ENCODE results near the gene ANKRD13D. TPM values are rescaled to one million over a fixed set of nuclear protein-coding genes. Genes with fewer than 3 reads are reported as not detected.

The ANKRD13D gene
- total and polyA plus RNA-seq, 12 donors: 8.7 to 205 (median 40.4) TPM

Other genes with a start within 250 kb of the ANKRD13D start
- gene RHOD, start 232.5 kb upstream of the ANKRD13D start, total RNA-seq: 10 to 100 TPM in 2 of 9 donors, 1 to 10 TPM in 7; 1.3 to 52.2 (median 2.8) TPM
- 1 to 10 TPM; 1.8 to 9.9 (median 4.1) TPM for gene RHOD, start 232.5 kb upstream of the ANKRD13D start, polyA plus RNA-seq
- 10 to 100 TPM; 30.6 to 65.3 (median 52.6) TPM for gene KDM2A, start 170.0 kb upstream of the ANKRD13D start, total RNA-seq
- 10 to 100 TPM; 33.8 to 50.5 (median 36.4) TPM for gene KDM2A, start 170.0 kb upstream of the ANKRD13D start, polyA plus RNA-seq
- 10 to 100 TPM; 32.2 to 73.7 (median 59.0) TPM for gene GRK2, start 22.8 kb upstream of the ANKRD13D start, total RNA-seq
- 100 to 1,000 TPM in 1 of 3 donors, 10 to 100 TPM in 2; 26.4 to 159 (median 71.3) TPM for gene GRK2, start 22.8 kb upstream of the ANKRD13D start, polyA plus RNA-seq
- gene SSH3, start 14.2 kb downstream of the ANKRD13D start, total RNA-seq: 10 to 100 TPM in 8 of 9 donors, 1 to 10 TPM in 1; 5.7 to 31.2 (median 25.0) TPM
- gene SSH3, start 14.2 kb downstream of the ANKRD13D start, polyA plus RNA-seq: 10 to 100 TPM in 2 of 3 donors, 1 to 10 TPM in 1; 4.2 to 35.2 (median 21.8) TPM
- gene POLD4, start 64.2 kb downstream of the ANKRD13D start, total RNA-seq: 100 to 1,000 TPM in 4 of 9 donors, 10 to 100 TPM in 5; 60.5 to 166 (median 89.8) TPM
- 100 to 1,000 TPM in 2 of 3 donors, 10 to 100 TPM in 1; 13.0 to 130 (median 110) TPM for gene POLD4, start 64.2 kb downstream of the ANKRD13D start, polyA plus RNA-seq
- gene CLCF1, start 84.3 kb downstream of the ANKRD13D start, total RNA-seq: 10 to 100 TPM in 1 of 9 donors, 1 to 10 TPM in 5, under 1 TPM in 3; 0.17 to 11.7 (median 2.9) TPM
- 10 to 100 TPM in 1 of 3 donors, 1 to 10 TPM in 2; 2.8 to 16.1 (median 5.6) TPM for gene CLCF1, start 84.3 kb downstream of the ANKRD13D start, polyA plus RNA-seq
- 10 to 100 TPM in 7 of 9 donors, 1 to 10 TPM in 2; 7.6 to 29.0 (median 13.1) TPM for gene RAD9A, start 102.7 kb downstream of the ANKRD13D start, total RNA-seq
- gene RAD9A, start 102.7 kb downstream of the ANKRD13D start, polyA plus RNA-seq: 10 to 100 TPM in 2 of 3 donors, 1 to 10 TPM in 1; 5.4 to 57.7 (median 36.2) TPM
- gene PPP1CA, start 112.6 kb downstream of the ANKRD13D start, total RNA-seq: 100 to 1,000 TPM; 126 to 289 (median 168) TPM
- 100 to 1,000 TPM; 105 to 140 (median 116) TPM for gene PPP1CA, start 112.6 kb downstream of the ANKRD13D start, polyA plus RNA-seq
- 1 to 10 TPM in 6 of 9 donors, under 1 TPM in 2, not detected in 1; 0.28 to 9.1 (median 3.6) TPM for gene TBC1D10C, start 114.8 kb downstream of the ANKRD13D start, total RNA-seq
- gene TBC1D10C, start 114.8 kb downstream of the ANKRD13D start, polyA plus RNA-seq: 10 to 100 TPM in 1 of 3 donors, 1 to 10 TPM in 1, under 1 TPM in 1; 0.35 to 16.5 (median 4.6) TPM
- gene CARNS1, start 126.4 kb downstream of the ANKRD13D start, total RNA-seq: under 1 TPM in 8 of 9 donors, not detected in 1; 0.10 to 0.80 (median 0.30) TPM
- gene CARNS1, start 126.4 kb downstream of the ANKRD13D start, polyA plus RNA-seq: under 1 TPM; 0.37 to 0.56 (median 0.51) TPM
- 10 to 100 TPM; 37.4 to 96.6 (median 47.0) TPM for gene RPS6KB2, start 139.2 kb downstream of the ANKRD13D start, total RNA-seq
- 100 to 1,000 TPM in 1 of 3 donors, 10 to 100 TPM in 2; 36.6 to 111 (median 78.6) TPM for gene RPS6KB2, start 139.2 kb downstream of the ANKRD13D start, polyA plus RNA-seq
- gene PTPRCAP, start 148.4 kb downstream of the ANKRD13D start, total RNA-seq: 1 to 10 TPM; 1.2 to 7.5 (median 3.9) TPM
- gene PTPRCAP, start 148.4 kb downstream of the ANKRD13D start, polyA plus RNA-seq: 10 to 100 TPM in 1 of 3 donors, 1 to 10 TPM in 1, under 1 TPM in 1; 0.57 to 13.4 (median 8.0) TPM
- gene CORO1B, start 154.2 kb downstream of the ANKRD13D start, total RNA-seq: 100 to 1,000 TPM in 5 of 9 donors, 10 to 100 TPM in 4; 65.1 to 142 (median 102) TPM
- 100 to 1,000 TPM in 2 of 3 donors, 10 to 100 TPM in 1; 28.9 to 159 (median 141) TPM for gene CORO1B, start 154.2 kb downstream of the ANKRD13D start, polyA plus RNA-seq
- under 1 TPM in 1 of 9 donors, not detected in 8; 0.18 TPM for gene GPR152, start 163.4 kb downstream of the ANKRD13D start, total RNA-seq
- gene GPR152, start 163.4 kb downstream of the ANKRD13D start, polyA plus RNA-seq: not detected
- 1 to 10 TPM in 5 of 9 donors, under 1 TPM in 3, not detected in 1; 0.28 to 3.8 (median 1.5) TPM for gene CABP4, start 166.1 kb downstream of the ANKRD13D start, total RNA-seq
- gene CABP4, start 166.1 kb downstream of the ANKRD13D start, polyA plus RNA-seq: 1 to 10 TPM in 2 of 3 donors, under 1 TPM in 1; 0.31 to 2.1 (median 1.1) TPM
- 100 to 1,000 TPM in 3 of 9 donors, 10 to 100 TPM in 6; 32.3 to 257 (median 96.8) TPM for gene TMEM134, start 179.9 kb downstream of the ANKRD13D start, total RNA-seq
- gene TMEM134, start 179.9 kb downstream of the ANKRD13D start, polyA plus RNA-seq: 100 to 1,000 TPM in 2 of 3 donors, 10 to 100 TPM in 1; 15.5 to 103 (median 102) TPM
- 100 to 1,000 TPM in 2 of 9 donors, 10 to 100 TPM in 7; 62.0 to 114 (median 74.1) TPM for gene AIP, start 193.7 kb downstream of the ANKRD13D start, total RNA-seq
- 100 to 1,000 TPM in 2 of 3 donors, 10 to 100 TPM in 1; 35.3 to 152 (median 119) TPM for gene AIP, start 193.7 kb downstream of the ANKRD13D start, polyA plus RNA-seq
- gene PITPNM1, start 216.1 kb downstream of the ANKRD13D start, total RNA-seq: 100 to 1,000 TPM in 1 of 9 donors, 10 to 100 TPM in 8; 16.4 to 146 (median 45.1) TPM
- 10 to 100 TPM; 42.6 to 70.9 (median 62.1) TPM for gene PITPNM1, start 216.1 kb downstream of the ANKRD13D start, polyA plus RNA-seq
- 100 to 1,000 TPM in 1 of 9 donors, 10 to 100 TPM in 8; 34.0 to 218 (median 50.4) TPM for gene CDK2AP2, start 218.9 kb downstream of the ANKRD13D start, total RNA-seq
- 100 to 1,000 TPM in 1 of 3 donors, 10 to 100 TPM in 2; 55.4 to 110 (median 85.6) TPM for gene CDK2AP2, start 218.9 kb downstream of the ANKRD13D start, polyA plus RNA-seq
- not detected for gene CABP2, start 234.1 kb downstream of the ANKRD13D start, total RNA-seq
- gene CABP2, start 234.1 kb downstream of the ANKRD13D start, polyA plus RNA-seq: not detected